Thoracic aorta (tissue), 2 donors: ENCODE measurements around the gene TECPR2. TPM values are rescaled to one million over a fixed set of nuclear protein-coding genes. Genes with fewer than 3 reads are reported as not detected.

ENCODE experiments used
- ATAC-seq: fragments of 150-250 bp; one replicate; pipeline ENCODE4 v1.8.0; 2017; ENCODE audit warnings: low read depth; ENCODE audit not compliant: insufficient number of reproducible peaks, low FRiP score
- DNase-seq: peaks from one replicate; pipeline ENCODE4 v3.0.0-alpha.2; 2020; ENCODE audit warnings: low spot score
- H3K27ac ChIP-seq, 2 donors: fragments of 200-600 bp; sonication (generic); 1 replicate in 1 of 2; 2 replicates in 1 of 2; pipeline ENCODE4 v1.5.1; 2016; ENCODE audit warnings: mild to moderate bottlenecking in 2 of 2, moderate library complexity in 2 of 2
- H3K27me3 ChIP-seq: fragments of 200-600 bp; sonication (generic); replicated peaks from 2 replicates; pipeline ENCODE4 v1.6.0; 2016; ENCODE audit warnings: mild to moderate bottlenecking; ENCODE audit not compliant: insufficient read depth
- H3K36me3 ChIP-seq: fragments of 200-600 bp; sonication (generic); one replicate; pipeline ENCODE4 v1.5.1; 2016
- H3K4me1 ChIP-seq, 2 donors: fragments of 200-600 bp; sonication (generic); 1 replicate in 1 of 2; 2 replicates in 1 of 2; pipeline versions ENCODE4 v1.5.1 to v1.6.0; 2016; ENCODE audit warnings: low read depth in 2 of 2, mild to moderate bottlenecking in 1 of 2; ENCODE audit not compliant: control insufficient read depth in 1 of 2
- H3K4me3 ChIP-seq: fragments of 200-600 bp; sonication (generic); 2 replicates; pipeline ENCODE4 v1.5.1; 2016; ENCODE audit warnings: mild to moderate bottlenecking
- H3K9me3 ChIP-seq: fragments of 200-600 bp; sonication (generic); 2 replicates; pipeline ENCODE4 v1.5.1; 2016
- CTCF ChIP-seq: fragments of 200-600 bp; sonication (generic); IDR thresholded peaks from one replicate; pipeline ENCODE4 v1.5.1; 2019; ENCODE audit warnings: antibody characterized with exemption
- total RNA-seq, 2 donors: library from RNA; depleted of rRNA; stranded (reverse); fragments of >200 nt; gene quantifications; one replicate each; pipeline versions ENCODE4 v1.1.0 to v1.2.3, GENCODE V29; 2016

The TECPR2 gene
- total RNA-seq, 2 donors from 2014 or later, result 36.5 to 41.3 TPM

GRCh38 chr14:102490456-102490855 is 127.7 kb downstream of the TECPR2 start:
- DNase-seq (no peak), ATAC-seq (no peak)
- no peak for TF ChIP-seq CTCF
- Histone ChIP-seq H3K9me3 (no peaks in the 10 kb centered on the region), H3K27ac (no peak overlapping the region), H3K4me1 (peaks cover 4 to 13% of the 10 kb centered on the region in 2 donors), H3K27me3 (no peaks in the 10 kb centered on the region), H3K36me3 (no peaks in the 10 kb centered on the region), H3K4me3 (no peak overlapping the region)

- no peak overlapping the region for H3K27ac ChIP-seq
- H3K36me3 ChIP-seq, result no peaks in the 10 kb centered on the region
- no peaks in the 10 kb centered on the region for H3K9me3 ChIP-seq
- TF ChIP-seq CTCF, result no peak
- ATAC-seq, result no peak
- no peak overlapping the region for H3K4me3 ChIP-seq
- H3K4me1 ChIP-seq, result peaks cover 4 to 6% of the 10 kb centered on the region in 2 donors
- H3K27me3 ChIP-seq, result no peaks in the 10 kb centered on the region
- DNase-seq, result no peak
These were observed 128.6 kb downstream of the TECPR2 start for GRCh38 chr14:102491366-102491765.

GRCh38 chr14:102491786-102492530 is 129.2 kb downstream of the TECPR2 start:
- Histone ChIP-seq H3K4me3 (no peak overlapping the region), H3K9me3 (no peaks in the 10 kb centered on the region), H3K27me3 (no peaks in the 10 kb centered on the region), H3K36me3 (no peaks in the 10 kb centered on the region), H3K27ac (no peak overlapping the region), H3K4me1 (peaks cover 0 to under 1% of the 10 kb centered on the region in 2 donors)
- ATAC-seq (no peak), DNase-seq (no peak)
- no peak for TF ChIP-seq CTCF

- Histone ChIP-seq H3K4me3 (no peak overlapping the region), H3K36me3 (peaks cover 4% of the 10 kb centered on the region), H3K27ac (no peak overlapping the region), H3K4me1 (no peaks in the 10 kb centered on the region), H3K27me3 (no peaks in the 10 kb centered on the region), H3K9me3 (no peaks in the 10 kb centered on the region)
- ATAC-seq, result no peak
- TF ChIP-seq CTCF, result no peak
- DNase-seq, result no peak
These were observed 129.8 kb downstream of the TECPR2 start for GRCh38 chr14:102492531-102492910.

GRCh38 chr14:102493096-102493495 is 130.4 kb downstream of the TECPR2 start:
- DNase-seq (no peak), ATAC-seq (no peak)
- Histone ChIP-seq H3K27ac (no peak overlapping the region), H3K36me3 (peaks cover 6% of the 10 kb centered on the region), H3K4me1 (no peaks in the 10 kb centered on the region), H3K9me3 (no peaks in the 10 kb centered on the region), H3K4me3 (no peak overlapping the region), H3K27me3 (no peaks in the 10 kb centered on the region)
- no peak for TF ChIP-seq CTCF
